GM12801 (cell line): ENCODE measurements around the gene PCDH9.

Source experiments
- CTCF ChIP-seq: IDR thresholded peaks from one replicate; pipeline ENCODE4 v1.5.1; 2011; ENCODE audit warnings: control low read depth; ENCODE audit not compliant: insufficient read length; ENCODE audit errors: extremely low read depth

The PCDH9 gene

GRCh38 chr13:66927562-66927961, 302.6 kb downstream of the PCDH9 start:
- no peak for TF ChIP-seq CTCF

- no peak for TF ChIP-seq CTCF
Observed at GRCh38 chr13:66926851-66927524, 303.1 kb downstream of the PCDH9 start.

GRCh38 chr13:66926200-66926850, 303.8 kb downstream of the PCDH9 start:
- no peak for TF ChIP-seq CTCF

GRCh38 chr13:66922444-66922843, 307.7 kb downstream of the PCDH9 start:
- no peak for TF ChIP-seq CTCF

GRCh38 chr13:66921437-66921836, 308.7 kb downstream of the PCDH9 start:
- TF ChIP-seq CTCF: no peak

- no peak for TF ChIP-seq CTCF
Observed at GRCh38 chr13:66915596-66916185, 314.4 kb downstream of the PCDH9 start.

GRCh38 chr13:66914155-66914554, 316.0 kb downstream of the PCDH9 start:
- no peak for TF ChIP-seq CTCF
